GF-D8 (cell line): ENCODE data around the gene TRABD.

ENCODE experiments used
- DNase-seq: peaks from one replicate; lab custom pipeline; 2025; lab: John Stamatoyannopoulos, UW

Gene TRABD

DNA sequence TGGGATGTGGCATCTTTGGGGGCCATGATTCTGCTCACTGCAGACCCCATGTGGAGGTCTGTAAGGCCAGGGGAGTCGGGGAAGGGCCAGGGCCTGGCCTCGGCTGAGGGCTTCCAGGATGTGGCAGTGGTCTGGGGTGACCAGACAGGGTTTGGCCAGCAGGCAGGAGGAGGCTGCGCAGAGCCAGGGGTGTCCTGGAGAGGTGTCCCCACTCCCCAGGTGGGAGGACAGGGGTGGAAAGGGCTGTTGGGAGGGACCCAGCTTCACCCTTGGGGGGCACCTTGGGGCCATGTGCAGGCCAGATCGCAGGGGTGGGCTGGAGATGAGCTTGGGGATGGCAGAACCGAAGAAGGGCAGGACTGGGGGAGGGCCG is 11.7 kb upstream of the TRABD start:
- no peak for DNase-seq

DNA sequence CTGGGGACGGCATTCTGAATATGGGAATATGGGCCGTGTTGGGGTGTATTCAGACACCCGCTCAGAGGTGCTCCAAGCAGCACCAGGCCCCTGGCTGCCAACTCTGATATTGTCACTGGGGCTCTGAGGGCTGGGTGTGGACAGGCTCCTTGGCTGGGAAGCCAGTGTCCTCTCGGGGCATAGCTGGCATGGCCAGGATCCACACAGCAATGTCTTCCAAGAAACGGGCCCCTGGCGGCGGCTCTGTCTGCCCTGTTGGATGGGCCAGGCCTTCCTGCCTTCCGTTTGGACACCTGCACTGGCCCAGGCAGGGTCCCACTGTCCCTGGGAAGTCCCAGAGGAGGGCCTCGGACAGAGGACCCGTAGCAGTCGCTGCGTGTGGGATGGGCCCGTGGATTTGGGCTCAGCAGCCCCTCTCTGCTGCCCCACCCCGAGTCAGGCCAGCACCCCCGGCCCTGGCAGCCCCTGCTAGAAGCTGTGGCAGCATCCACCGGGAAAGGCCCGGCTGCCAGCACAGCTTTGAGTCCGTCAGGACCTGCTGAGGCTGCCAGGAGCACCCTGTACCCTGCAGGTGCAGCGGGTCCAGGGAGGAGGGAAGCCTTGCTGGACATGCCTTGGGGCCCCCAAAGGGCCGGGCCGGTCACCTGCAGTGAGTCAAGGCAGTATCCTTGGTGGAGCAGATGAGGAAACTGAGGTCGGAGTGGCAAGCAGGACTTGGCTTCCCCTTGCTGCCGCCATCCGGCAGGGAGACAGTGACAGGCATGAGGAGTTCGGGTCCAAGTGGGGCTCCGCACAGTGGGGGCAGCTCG is 11.1 kb upstream of the TRABD start:
- no peak for DNase-seq

DNA sequence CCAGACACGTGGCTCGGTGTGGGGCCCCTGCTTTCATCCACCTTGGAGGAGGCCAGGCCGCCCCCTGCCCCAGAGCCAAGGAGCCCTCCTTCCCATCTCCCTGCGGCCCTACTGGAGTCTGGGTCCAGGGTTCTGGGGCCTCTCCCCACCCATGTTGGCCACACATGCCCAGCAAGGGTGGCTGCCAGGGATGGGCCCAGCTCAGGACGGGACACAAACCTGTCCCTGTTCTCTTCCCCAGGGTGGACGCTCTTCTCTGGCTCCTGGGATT is 10.6 kb upstream of the TRABD start:
- no peak for DNase-seq

DNA sequence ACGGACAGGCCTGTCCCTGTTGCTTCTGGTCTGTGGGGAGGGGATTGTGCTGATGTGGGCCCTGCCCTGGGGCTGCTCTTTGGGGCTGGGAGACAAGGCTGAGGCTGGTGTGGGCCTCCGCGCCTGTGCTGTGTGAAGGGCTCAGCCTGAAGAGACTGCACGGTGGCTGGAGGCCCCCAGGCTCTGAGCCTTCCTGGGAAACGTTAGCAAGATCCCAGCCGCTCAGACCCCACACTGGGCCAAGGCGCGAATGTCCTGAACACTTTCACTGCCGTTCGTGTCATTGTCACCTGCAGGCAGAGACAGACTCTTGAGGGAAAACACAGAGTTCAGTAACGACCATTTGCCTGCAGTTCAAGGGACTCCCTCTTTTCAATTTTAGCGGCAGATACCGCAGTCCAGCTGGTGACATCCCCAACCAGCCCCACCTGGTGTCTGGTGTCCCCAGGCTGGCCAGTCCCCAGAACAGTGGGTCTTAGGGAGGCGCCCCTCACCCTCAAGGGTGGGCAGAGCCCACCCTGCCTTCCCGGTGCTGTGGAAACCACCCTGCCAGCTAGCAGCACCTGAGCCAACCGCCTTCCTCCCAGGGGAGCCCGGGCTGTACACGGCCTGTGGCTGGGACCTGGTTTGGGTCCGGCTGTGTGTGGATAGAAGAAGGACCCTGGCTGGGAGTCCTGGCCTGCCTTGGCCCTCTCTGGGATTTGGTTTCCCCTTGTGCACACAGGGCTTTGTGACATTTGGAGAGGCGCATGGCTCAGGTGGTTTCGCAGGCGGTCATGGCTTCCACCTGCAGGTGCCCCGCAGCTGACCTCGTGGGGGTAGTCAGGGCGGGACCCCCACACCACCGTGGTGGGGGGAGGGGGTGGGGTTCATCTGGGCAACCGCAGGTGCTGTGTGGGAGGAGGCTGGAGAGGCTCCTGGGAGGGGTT is 9.5 kb upstream of the TRABD start:
- DNase-seq = no peak

DNA sequence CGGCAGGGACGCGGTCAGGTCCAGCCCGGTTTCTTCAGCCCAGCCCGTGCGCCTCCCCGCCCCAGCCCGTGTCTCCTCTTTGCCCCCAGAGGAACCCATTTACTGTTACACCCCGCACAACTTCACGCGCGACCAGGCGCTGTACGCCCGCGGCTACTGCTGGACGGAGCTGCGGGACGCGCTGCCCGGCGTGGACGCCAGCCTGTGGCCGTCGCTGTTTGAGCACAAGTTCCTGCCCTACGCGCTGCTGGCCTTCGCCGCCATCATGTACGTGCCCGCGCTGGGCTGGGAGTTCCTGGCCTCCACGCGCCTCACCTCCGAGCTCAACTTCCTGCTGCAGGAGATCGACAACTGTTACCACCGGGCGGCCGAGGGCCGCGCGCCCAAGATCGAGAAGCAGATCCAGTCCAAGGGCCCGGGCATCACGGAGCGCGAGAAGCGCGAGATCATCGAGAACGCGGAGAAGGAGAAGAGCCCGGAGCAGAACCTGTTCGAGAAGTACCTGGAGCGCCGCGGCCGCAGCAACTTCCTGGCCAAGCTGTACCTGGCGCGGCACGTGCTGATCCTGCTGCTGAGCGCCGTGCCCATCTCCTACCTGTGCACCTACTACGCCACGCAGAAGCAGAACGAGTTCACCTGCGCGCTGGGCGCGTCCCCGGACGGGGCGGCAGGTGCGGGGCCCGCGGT is 8.7 kb upstream of the TRABD start:
- DNase-seq = no peak

DNA sequence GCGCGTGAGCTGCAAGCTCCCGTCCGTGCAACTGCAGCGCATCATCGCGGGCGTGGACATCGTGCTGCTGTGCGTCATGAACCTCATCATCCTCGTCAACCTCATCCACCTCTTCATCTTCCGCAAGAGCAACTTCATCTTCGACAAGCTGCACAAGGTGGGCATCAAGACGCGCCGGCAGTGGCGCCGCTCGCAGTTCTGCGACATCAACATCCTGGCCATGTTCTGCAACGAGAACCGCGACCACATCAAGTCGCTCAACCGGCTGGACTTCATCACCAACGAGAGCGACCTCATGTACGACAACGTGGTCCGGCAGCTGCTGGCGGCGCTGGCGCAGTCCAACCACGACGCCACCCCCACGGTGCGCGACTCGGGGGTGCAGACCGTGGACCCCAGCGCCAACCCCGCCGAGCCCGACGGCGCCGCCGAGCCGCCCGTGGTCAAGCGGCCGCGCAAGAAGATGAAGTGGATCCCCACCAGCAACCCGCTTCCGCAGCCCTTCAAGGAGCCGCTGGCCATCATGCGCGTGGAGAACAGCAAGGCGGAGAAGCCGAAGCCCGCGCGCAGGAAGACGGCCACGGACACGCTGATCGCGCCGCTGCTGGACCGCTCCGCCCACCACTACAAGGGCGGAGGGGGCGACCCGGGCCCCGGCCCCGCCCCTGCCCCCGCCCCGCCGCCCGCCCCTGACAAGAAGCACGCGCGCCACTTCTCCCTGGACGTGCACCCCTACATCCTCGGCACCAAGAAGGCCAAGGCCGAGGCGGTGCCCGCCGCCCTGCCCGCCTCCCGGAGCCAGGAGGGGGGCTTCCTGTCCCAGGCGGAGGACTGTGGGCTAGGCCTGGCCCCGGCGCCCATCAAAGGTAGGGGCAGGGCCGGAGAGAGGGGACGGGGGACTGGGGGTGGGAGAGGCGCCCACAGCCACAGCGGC is 7.9 kb upstream of the TRABD start:
- DNase-seq = no peak

DNA sequence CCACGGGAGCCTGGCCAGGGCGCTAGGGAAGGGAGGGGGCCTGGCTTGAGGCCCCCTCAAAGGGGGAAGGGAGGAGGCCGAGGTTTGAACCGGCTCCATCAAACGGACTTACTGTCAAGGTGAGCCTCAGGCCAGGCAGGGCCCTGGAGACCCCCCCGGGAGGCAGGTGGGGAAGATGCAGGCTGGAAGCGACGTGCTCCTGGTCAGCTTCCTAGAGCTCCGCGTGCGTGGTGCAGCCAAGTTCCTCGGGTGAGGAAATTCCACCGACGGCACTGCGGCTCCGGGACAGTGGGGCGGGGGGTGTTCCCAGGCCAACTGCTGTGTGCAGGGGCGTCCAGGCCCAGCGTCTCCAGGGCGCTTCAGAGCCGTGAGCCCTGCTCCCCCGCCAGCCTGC is 7.2 kb upstream of the TRABD start:
- no peak for DNase-seq

DNA sequence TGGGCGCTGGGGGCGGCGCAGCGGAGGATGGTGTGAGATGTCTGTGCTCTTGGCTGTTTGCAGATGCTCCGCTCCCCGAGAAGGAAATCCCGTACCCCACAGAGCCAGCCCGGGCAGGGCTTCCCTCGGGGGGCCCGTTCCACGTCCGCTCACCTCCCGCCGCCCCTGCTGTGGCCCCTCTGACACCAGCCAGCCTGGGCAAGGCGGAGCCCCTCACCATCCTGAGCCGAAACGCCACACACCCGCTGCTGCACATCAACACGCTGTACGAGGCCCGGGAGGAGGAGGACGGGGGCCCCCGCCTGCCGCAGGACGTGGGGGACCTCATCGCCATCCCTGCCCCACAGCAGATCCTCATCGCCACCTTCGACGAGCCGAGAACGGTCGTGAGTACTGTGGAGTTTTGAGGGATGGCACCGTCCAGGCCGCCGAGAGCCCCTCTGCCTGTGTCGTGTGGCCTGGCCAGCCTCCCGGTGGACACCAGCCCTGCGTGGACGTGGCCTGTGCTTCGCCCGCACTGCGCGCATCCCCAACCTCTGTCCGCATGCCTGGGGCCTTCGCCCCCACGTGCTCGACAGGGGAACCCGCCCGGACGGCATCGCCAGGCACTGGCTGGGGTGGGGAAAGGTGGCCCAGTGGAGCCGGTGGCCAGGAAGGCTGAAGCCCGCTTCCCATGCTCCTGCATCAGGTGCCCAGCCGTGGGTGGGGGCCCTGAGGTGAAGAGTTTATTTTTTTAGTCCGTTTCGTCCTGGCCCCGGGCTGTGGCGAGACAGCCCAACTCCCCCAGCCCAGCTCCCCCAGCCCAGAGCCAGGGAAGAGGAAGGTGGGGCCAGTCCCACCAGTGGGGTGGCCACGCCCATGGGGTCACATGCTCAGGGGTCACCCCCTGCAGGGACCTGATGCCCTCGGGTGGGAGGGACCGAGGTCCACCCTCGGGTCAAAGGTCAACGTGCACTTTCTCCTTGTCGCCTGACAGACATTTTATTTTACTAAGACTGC is 6.5 kb upstream of the TRABD start:
- DNase-seq = no peak

DNA sequence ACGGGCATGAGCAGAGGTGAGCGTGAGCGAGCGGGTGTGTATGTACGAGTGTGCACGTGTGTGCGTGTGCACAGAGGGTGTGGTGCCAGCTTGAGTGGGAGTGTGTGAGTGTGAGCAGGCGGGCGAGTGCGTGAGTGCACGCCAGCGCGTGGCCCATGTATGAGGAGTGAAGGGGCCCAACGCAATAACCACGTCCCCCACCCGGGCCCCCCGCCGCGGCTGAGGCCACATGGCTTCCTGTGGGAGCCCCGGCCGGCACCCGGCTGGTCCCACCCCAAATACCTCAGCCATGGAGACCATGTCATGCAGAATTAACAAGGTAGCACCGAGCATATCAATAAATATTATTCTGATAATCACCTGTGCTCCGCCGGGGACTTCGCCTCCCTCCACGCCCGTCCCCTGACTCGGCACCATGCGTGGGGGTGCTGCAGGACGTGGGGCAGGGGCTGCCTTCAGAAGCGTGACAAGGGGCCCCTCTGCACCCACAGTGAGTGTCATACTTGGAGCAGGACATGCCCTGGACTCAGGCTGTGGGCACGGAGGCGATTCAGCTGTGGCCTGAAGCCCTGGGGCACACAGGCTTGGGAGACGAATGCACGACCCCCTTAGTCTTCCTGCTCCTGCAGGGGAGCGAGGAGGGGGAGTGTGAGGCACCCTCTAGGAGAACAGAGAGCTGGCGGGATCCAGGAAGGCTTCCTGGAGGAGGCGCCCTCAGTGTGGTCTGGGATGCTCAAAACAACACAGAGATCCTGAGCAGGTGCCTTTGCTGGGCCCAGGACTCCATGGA is 5.6 kb upstream of the TRABD start:
- no peak for DNase-seq

DNA sequence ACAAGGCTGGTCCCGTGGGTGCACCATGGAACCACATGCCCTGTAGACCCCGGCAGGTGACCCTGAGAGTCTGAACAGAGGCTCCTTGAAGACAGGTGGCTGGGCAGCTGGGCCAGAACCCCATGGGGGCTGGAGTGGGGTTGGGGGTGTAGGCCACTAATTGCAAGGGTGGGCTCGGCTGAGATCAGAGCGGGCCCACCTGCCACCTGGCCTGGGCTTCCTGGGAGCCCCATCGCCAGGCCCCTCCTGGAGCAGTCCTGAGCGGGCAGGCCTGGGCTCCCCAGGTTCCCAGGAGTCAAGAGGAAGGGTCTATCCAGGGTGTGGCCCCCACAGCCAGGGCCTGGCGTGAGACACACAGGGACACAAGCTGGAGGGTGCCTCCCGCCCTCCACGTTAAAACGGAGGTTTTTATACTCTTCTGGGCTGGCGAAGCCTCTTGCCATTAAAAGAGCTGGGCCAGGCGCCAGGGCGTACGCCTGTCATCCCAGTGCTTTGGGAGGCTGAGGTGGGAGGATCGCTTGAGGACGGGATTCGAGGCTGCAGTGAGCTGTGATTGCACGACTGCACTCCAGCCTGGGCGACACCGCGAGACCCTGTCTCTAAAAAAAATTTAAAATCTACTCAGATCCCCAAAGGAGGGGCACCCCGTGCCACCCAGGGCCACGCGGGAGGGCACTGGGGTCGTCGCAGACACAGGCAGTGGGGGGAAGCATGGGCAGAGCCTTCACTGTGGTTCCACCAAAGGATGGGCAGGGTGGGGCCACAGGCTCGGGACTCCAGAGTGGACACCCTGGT is 4.8 kb upstream of the TRABD start:
- DNase-seq = no peak

DNA sequence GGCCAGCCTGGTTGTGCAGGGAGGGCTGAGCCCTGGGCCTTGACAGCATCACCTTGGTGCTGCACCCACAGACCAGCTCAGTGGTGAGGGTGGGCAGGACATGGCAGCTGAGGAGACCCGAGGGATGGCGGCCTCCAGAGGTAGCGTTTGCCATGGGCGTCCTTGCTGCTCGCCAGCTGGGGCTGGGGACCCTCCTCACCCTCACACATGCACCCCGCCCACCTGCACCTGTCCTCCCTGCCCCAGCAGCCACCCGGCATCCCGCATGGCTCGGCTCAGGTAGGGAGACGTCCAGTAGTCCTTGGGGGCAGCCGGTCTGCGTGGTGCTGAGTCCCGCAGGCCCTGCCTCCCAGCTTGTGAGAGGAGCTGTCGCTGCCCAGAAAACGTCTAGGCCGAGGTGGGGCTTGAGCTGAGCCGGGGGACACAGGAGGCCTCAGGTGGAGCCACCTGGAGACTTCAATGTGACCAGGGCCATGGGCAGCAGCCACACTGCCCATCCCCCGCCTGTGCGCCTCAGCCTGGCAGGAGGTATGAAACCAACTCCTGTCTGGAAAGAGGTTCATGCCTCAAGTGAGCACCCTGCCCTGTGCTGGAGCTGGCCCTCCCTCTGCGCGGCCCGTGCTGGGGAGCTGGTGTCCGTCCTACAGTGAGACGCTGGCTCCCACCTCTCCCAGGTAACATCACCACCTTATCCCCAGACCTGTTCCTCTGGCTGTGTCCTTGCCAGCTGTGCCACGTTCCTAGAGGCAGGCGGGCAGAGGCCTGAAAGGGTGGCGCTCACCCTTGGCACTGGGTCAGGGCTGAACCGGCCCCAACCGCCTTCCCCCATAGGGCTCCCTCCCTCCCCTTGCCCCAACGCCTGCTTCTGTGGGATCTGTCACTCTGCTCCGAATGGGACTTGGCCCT is 3.3 kb upstream of the TRABD start:
- DNase-seq = no peak

DNA sequence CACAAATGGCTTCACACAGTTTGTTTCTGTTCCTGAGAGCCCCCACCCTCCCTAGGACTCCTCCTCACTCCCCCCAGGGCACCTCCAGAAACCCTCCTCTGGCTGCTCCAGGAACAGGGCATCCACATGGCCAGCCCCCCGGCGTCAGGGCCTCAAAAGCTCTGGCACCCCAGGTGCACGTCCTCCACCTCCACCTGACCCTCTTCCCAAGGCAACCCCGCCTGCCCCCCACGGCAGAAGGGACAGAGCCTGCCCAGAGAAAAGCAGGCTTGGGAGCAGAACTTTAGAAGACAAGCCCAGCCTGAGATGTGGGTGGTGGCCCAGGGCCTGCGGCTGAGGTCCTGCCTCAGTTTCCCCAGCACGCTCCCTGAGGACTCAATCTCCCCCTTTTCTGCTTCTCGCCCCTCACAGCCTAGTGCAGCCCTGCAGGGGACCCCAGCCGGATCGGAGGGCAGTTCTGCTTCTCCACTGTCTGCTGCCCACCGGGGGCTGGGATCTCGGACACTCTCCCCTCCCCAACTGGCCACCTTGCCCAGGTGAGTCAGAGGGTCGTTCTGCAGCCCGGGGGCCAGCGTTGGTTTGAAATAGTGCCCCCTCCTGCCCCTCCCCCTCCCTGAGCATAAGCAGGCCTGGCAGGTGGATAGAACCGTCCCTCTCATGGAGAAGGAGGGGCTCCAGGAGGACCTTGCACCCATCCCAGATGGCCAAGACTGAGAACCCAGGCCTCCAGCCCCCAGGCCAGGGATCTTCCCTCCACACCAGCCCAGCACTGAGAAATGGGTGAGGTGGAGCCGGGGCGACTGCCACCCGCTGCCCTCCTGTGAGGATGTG is 2.4 kb upstream of the TRABD start:
- DNase-seq = no peak

DNA sequence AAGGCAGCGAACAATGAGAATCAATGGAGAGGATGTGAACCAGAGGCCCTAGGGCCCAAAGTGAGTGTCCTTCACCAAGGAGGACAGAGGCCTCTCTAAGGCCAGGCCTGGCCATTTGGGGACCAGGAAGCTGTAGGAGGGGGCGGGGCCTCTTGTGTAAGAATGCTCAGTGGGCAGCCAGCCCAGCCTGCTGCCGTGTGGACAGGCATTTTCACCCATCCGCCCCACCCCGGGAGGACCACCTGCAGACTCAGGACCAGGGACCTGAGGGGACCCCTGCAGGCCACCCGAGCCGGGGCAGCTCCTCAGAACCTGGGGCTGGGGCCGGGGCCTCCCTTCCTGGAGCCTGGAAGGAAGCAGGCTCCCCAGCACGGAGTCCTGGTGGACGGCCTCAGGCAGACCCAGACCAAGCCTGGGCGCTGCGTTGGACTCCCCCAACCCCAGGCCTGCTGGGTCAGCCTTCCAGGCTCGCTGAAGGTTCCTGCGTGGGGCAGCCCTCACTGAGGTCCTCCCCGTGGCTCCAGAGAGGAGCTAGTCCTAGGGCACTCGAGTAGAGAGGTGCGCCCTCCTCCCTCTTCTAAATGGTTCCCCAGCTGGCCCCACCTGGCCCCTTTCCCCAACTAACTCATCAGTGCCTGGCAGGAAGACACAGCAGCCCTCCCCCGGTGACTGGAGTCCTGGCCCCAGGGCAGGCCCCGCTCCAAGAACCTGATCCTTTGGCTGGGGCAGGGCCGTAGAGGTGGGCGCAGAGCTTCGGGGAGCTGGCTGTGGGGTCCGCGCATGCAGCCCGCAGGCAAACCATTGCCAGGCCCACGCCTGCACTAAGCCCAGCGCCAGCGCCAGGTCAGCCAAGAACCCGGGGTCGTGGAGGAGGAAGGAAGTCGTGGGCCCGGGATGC is 1.5 kb upstream of the TRABD start:
- DNase-seq = no peak

DNA sequence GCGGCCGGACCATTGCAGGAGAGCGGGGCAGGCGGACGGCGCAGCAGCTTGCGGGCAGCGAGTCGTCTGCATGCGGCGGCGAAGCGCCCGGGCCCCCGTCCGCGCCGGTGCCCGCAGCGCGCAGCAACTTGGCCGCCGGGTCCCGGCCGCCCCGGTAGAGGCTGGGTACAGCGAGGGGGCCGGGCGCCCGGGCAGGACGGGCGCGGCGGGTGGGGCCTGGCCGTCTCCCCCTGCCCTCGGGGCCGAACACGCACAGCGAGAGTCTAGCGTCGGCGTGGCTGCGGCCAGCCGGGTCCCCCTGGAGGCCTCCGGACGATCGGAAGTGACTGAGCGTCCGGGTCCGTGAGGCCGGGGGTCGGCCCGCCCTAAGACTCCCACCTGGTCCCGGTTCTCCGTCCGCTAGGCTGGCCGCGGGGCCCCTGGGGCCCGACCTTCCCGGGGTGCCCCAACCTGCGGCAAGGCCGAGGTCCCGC is 775 bp upstream of the TRABD start:
- DNase-seq = no peak

DNA sequence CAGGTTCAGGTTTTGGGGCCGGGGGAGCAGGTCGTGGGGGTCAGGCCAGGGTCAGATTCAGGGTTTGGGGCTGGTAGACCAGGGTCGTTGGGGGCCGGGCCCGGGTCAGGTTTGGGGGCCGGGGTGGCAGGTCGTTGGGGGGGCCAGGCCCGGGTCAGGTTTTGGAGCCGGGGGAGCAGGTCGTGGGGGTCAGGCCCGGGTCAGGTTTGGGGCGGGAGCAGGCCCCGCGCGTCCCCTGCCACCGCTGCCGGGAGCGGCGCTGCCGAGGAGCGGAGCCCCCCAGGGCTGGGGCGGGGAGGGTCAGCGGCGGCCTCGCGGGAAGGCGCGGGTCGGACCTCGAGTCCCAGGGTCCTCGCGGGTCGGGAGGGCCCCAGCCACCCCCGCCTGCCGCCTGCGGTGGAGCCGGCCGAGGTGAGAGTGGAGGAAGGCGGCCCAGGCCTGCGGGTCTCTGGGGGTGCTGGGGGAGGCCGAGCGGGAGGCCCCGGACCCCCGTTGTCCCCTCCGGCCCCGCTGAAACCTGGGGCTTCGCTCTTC is 535 bp downstream of the TRABD start:
- DNase-seq = no peak
